Bronchus fibroblast of lung (primary cell): ENCODE measurements around the gene EHHADH. TPM values are rescaled to one million over a fixed set of nuclear protein-coding genes. Genes with fewer than 3 reads are reported as not detected.

Experiments
- total RNA-seq: library from RNA; depleted of rRNA; stranded (reverse); fragments of >200 nt; gene quantifications from 2 replicates; pipeline ENCODE4 v1.2.3, GENCODE V29; 2015

EHHADH gene
- 6.2 and 7.9 TPM in 2 replicates for total RNA-seq

DNA sequence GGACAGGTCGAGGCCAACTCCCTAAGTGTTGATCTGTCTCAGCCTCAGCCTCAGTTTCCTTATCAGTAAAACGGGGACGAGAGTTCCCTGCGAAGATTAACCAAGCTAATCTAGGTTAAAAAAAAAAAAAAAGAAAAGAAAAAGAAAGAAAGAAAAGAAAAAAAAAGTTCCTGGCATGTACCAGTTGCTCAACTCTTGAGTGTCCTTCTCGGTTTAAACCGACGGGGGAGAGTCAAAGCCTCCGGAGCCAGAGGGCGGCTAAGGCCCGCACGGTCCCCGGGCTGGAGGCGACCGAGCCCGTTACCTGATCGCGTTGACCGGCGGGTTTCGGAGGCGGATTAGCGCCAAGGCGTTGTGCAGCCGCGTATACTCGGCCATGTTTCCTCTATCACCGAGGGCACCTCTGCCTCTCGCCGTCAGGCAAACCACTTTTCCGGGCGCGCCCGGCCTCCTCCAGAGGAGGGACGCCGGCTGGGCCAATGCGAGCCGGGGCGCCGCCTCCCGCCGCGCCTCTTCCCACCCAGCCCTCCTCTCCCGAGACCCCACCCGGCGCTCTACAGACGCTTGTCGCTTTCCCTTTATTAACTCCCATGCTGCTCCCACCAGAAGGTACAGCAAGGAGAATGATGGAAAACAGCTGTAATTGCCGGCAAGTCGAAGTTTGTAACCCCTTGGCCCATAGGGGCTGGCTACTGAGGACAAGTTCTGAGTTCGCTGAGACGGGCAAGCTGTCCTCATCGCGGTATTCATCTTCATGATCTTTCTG, at the start of gene EHHADH:
TSS of gene EHHADH (minus strand) at position 405 of the 766 bp plus-strand sequence. CDS start at position 378, 27 bp downstream.

DNA sequence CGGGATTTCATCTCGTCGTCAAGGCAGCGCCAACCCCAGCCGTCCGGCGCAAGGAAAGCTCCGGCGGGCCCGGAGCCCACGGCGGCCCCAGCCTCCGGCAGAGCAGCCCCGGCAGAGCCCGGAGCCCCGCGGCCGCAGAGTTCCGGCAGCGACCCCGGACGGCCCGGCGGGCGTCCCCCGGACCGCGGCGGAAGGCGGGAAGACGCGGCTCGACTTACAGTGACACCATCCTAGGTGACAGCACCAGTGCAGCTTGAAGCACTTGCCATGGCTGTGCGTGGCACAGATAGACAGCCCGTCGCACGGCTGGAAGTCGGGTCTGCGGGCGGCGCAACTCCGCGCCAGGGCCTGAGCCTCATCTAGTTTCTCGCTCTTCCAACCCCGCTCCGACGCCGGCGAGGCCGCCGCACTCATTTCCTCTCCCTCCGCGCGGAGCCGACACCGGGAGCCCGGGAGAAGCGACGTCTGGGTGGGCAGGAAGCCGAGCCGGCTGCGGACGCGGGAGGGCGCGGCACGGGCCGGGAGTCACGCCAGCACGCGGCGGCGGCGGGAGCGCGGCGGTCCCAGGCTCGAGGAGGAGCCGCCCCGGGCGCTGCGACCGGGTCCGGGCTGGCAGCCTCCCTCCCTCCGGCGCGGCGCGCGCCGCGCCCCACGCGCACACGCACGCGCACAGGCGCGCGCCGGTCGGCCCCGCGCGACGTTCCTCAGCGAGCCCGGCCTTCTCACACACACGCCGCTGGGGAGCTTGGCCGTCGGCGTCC, 101.3 kb downstream of the EHHADH start, which contains the start of gene C3orf70:
TSS of gene C3orf70 (minus strand) at position 651 of the 761 bp plus-strand sequence. CDS start at position 414, 237 bp downstream.

Other genes starting within 250 kb of the EHHADH start
- 0.50 and 0.74 TPM in 2 replicates for gene C3orf70, start 101.0 kb downstream of the EHHADH start, total RNA-seq
- gene MAP3K13, start 109.1 kb upstream of the EHHADH start, total RNA-seq, result 11.3 TPM in 2 replicates
- gene TMEM41A, start 245.0 kb upstream of the EHHADH start, total RNA-seq, result 7.2 and 8.8 TPM in 2 replicates